Psoas muscle (tissue), 8 donors: ENCODE measurements around the gene TBC1D4. TPM values are rescaled to one million over a fixed set of nuclear protein-coding genes. Genes with fewer than 3 reads are reported as not detected.
A peak's percentile ranks its signal among the peaks of the same experiment; 100 is the strongest.

Source experiments
- ATAC-seq, 4 donors: fragments of 200-7000 bp; cut with Tn5 transposase; one replicate each; pipeline ENCODE4 v1.9.1; 2020; ENCODE audit warnings: moderate library complexity in 3 of 4, mild to moderate bottlenecking in 2 of 4
- DNase-seq, 2 donors: peaks; one replicate each; pipeline ENCODE4 v3.0.0-alpha.2; 2020
- H3K27ac ChIP-seq: fragments of 200-600 bp; one replicate; pipeline ENCODE4 v1.8.0; 2022
- H3K27me3 ChIP-seq, 3 donors: fragments of 200-600 bp in 1 of 3; one replicate each; pipeline versions ENCODE4 v1.6.1 to v1.8.0; 2013 to 2022; ENCODE audit warnings: low read length in 2 of 3, mild to moderate bottlenecking in 2 of 3, moderate library complexity in 1 of 3; ENCODE audit not compliant: insufficient read depth in 3 of 3
- H3K36me3 ChIP-seq, 2 donors: fragments of 200-600 bp in 1 of 2; one replicate each; pipeline versions ENCODE4 v1.6.1 to v1.8.0; 2013 to 2022; ENCODE audit warnings: low read depth in 1 of 2, mild to moderate bottlenecking in 1 of 2, moderate library complexity in 1 of 2; ENCODE audit not compliant: insufficient read depth in 1 of 2
- H3K4me1 ChIP-seq: fragments of 200-600 bp; one replicate; pipeline ENCODE4 v1.8.0; 2022
- H3K4me3 ChIP-seq: fragments of 200-600 bp; one replicate; pipeline ENCODE4 v1.8.0; 2022; ENCODE audit warnings: mild to moderate bottlenecking
- H3K9me3 ChIP-seq: fragments of 200-600 bp; one replicate; pipeline ENCODE4 v1.8.0; 2022
- CTCF ChIP-seq: fragments of 200-600 bp; IDR thresholded peaks from one replicate; pipeline ENCODE4 v1.8.0; 2022; ENCODE audit warnings: antibody characterized with exemption
- WGBS, 3 donors: extraction: QIAGEN DNeasy Blood & Tissue Kit; methylation state at CpG; one replicate each; pipeline versions ENCODE4 v1.1.6 to v1.1.7; 2013; 5-methylcytosine and 5-hydroxymethylcytosine counted together
- intact Hi-C, 2 donors: fragments of 100-400 bp; cut with DNase I; formaldehyde crosslinking; loops; one replicate each; pipeline versions ENCODE4 v1.11.0 to v1.14.2; 2022
- polyA plus RNA-seq, 3 donors: library from polyadenylated mRNA; stranded (reverse); fragments of 200-250 nt; gene quantifications; one replicate each; pipeline ENCODE4 v1.2.3, GENCODE V29; 2013
- total RNA-seq, 4 donors: library from RNA; stranded (reverse); fragmentation: NEBNext Ultra II Directional in 2 of 4; extraction: Animal tissue kit (Norgen Biotek cat#: 25700) in 2 of 4; gene quantifications; one replicate each; pipeline versions ENCODE4 v1.2.1 to v1.2.4, GENCODE V29; 2021 to 2023
- donor health status: healthy with polysubstance abuse.
- donor health status: DM: no; HTN: no; CAD: no; lungs with moderate emphysema.
- donor health status: Bipolar disorder and iron deficiency.
- donor health status: healthy.
- donor health status: DM: yes; HTN: yes; CAD: no.
- donor health status: DM: no; HTN: no; CAD: no.
- donor health status: DM: no; HTN: no; CAD: no.
- donor health status: DM: yes; HTN: yes; CAD: no.

The TBC1D4 gene
- total and polyA plus RNA-seq, 7 donors: 3.1 to 127 (median 89.9) TPM

GRCh38 chr13:75405976-75406703 is 75.8 kb downstream of the TBC1D4 start:
- peaks cover 69% of the 10 kb centered on the region for H3K4me1 ChIP-seq
- intact Hi-C loops: no loop called here
- no peaks in the 10 kb centered on the region for H3K9me3 ChIP-seq
- peak overlapping the region; percentile 83 for H3K27ac ChIP-seq
- WGBS, 3 donors: 45 to 54% (median 48%) methylated on average over 9 of the region's 9 CpGs
- peak in 2 of 4 donors; percentile 19 to 30 for ATAC-seq
- H3K36me3 ChIP-seq: no peaks in the 10 kb centered on the region
- H3K27me3 ChIP-seq: no peaks in the 10 kb centered on the region
- TF ChIP-seq CTCF: no peak
- DNase-seq: no peak
- H3K4me3 ChIP-seq: no peak overlapping the region

GRCh38 chr13:75404726-75405125 is 77.2 kb downstream of the TBC1D4 start:
- WGBS, 3 donors: 6 to 20% (median 11%) methylated on average over 1 of the region's 1 CpG
- no peaks in the 10 kb centered on the region for H3K36me3 ChIP-seq
- peak overlapping the region; percentile 83 for H3K27ac ChIP-seq
- ATAC-seq: peak in 1 of 4 donors; percentile 36
- peaks cover 73% of the 10 kb centered on the region for H3K4me1 ChIP-seq
- H3K4me3 ChIP-seq: no peak overlapping the region
- no peak for TF ChIP-seq CTCF
- H3K9me3 ChIP-seq: no peaks in the 10 kb centered on the region
- DNase-seq: no peak
- no peaks in the 10 kb centered on the region for H3K27me3 ChIP-seq
- intact Hi-C loops: loop anchor here in 1 of 2 donors (5.0 kb wide), 1 partner anchor 37 kb away; no protein-coding TSS in a partner anchor

- ATAC-seq (peak; percentile 72 to 84 (median 77)), DNase-seq (peak in 1 of 2 donors; percentile 61)
- Histone ChIP-seq H3K27me3 (no peaks in the 10 kb centered on the region), H3K36me3 (no peaks in the 10 kb centered on the region), H3K4me3 (no peak overlapping the region), H3K27ac (peak overlapping the region; percentile 83), H3K4me1 (peaks cover 71% of the 10 kb centered on the region), H3K9me3 (no peaks in the 10 kb centered on the region)
- 0 to 8% (median 5%) methylated on average over 2 of the region's 2 CpGs for WGBS, 3 donors
- TF ChIP-seq CTCF: no peak
- intact Hi-C loops: loop anchor here in 1 of 2 donors (1.0 to 5.0 kb wide), 2 partner anchors 18 to 35 kb away; no protein-coding TSS in a partner anchor
Measured at GRCh38 chr13:75402787-75403186, 79.2 kb downstream of the TBC1D4 start.

GRCh38 chr13:75400775-75401174 is 81.2 kb downstream of the TBC1D4 start:
- WGBS, 3 donors: 76 to 83% (median 77%) methylated on average over 1 of the region's 1 CpG
- ATAC-seq (no peak), DNase-seq (no peak)
- H3K27ac ChIP-seq: peak overlapping the region; percentile 83
- TF ChIP-seq CTCF: no peak
- H3K4me3 ChIP-seq: no peak overlapping the region
- no peaks in the 10 kb centered on the region for H3K36me3 ChIP-seq
- intact Hi-C loops: loop anchor here in 1 of 2 donors (5.0 kb wide), 1 partner anchor 33 kb away; no protein-coding TSS in a partner anchor
- peaks cover 69% of the 10 kb centered on the region for H3K4me1 ChIP-seq
- H3K27me3 ChIP-seq: no peaks in the 10 kb centered on the region
- no peaks in the 10 kb centered on the region for H3K9me3 ChIP-seq
